Embryonic facial prominence (tissue), 1 donor: ENCODE measurements around the gene KDM8.
"Not testable (repeated sequence)": the region's sequence is repeated elsewhere in the genome, so short reads cannot be mapped to it uniquely, and the experiment has no call there.

Experiments used
- DNase-seq: peaks from one replicate; pipeline ENCODE4 v3.0.0-alpha.2; 2016; ENCODE audit errors: extremely low spot score

KDM8 gene

GRCh38 chr16:27191352-27191924, 11.9 kb upstream of the KDM8 start:
- no peak for DNase-seq

DNA sequence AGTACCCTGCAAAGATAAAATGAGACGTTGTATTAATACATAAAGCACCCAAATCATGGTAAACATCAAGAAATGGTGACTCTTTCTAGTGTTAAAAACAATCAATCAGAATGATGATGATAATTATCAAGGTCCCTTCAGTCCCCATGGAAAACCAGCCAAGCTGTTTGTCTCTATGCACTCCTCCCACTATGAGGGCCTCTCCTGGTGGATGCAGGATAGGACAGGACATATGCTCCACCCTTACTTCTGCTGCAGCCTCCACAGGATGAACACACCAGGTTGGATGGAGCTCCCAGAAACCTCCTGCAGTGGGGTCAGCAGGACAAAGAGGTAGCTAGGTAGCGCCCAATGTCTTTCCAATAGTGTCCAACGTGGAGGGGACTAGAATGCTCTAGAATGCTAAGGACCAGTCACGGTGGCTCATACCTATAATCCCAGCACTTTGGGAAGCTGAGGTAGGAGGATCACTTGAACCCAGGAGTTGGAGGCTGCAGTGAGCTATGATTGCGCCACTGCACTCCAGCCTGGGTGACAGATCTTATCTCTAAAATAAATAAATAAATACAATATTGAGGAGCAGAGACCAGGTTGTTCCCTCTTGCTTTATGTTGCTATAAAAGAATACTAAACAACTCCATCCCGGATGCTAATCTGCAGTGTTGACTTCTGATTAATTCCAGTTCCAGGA, 9.9 kb upstream of the KDM8 start:
- no peak for DNase-seq

GRCh38 chr16:27195076-27195741, 8.1 kb upstream of the KDM8 start:
- DNase-seq: no peak

GRCh38 chr16:27195941-27196595, 7.3 kb upstream of the KDM8 start:
- no peak for DNase-seq

DNA sequence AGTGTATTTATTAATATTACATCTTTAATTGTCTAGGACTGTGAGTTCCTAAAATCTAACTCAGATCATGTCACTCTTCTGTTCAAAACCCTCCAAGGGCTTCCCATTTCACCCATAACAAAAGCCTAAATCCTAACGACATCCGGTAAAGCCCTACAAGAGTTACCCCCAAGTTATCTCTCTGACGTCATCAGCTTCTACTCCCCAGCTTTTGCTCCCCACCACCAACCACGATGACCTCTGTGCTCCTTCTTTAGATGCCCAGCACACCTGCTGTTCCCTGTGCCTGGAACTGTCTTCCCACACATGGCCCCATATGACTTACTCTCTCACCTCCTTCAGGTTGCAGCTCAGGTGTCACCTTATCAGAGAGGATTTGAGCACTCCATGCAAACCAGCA, 6.3 kb upstream of the KDM8 start:
- no peak for DNase-seq

- no peak for DNase-seq
Observed at GRCh38 chr16:27198451-27199234, 4.7 kb upstream of the KDM8 start.

- DNase-seq: no peak
Observed at GRCh38 chr16:27199235-27199586, 4.1 kb upstream of the KDM8 start.

- no peak for DNase-seq
Observed at GRCh38 chr16:27199736-27200135, 3.6 kb upstream of the KDM8 start.

GRCh38 chr16:27200914-27201313, 2.4 kb upstream of the KDM8 start:
- DNase-seq: not testable (repeated sequence)

GRCh38 chr16:27202923-27203506, 311 bp upstream of the KDM8 start:
- peak; percentile 89 for DNase-seq

DNA sequence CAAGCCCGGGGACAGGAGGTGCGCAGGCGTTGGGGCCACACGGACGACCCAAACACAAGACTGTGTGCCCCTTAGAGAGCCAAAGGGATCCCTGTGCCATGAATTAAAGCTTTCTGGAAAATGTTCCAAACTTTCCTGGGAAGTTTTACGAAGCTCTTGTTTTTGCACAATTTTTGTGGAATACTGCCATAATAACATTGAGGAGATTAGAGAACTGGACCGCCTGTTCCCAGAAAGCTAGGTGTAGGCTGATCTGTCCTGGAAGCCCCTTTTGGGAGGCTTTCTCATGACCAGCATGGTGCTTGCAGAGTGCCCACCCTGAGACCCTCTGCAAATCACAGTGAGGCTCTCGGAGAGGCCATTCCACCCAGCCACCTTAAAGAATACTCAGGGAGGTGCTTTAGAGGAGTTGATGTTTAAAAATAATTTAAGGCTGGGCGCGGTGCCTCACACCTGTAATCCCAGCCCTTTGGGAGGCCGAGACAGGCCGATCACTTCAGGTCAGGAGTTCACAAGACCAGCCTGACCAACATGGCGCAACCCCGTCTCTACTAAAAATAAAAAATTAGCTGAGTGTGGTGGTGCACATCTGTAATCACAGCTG, 1.1 kb downstream of the KDM8 start:
- no peak for DNase-seq

DNA sequence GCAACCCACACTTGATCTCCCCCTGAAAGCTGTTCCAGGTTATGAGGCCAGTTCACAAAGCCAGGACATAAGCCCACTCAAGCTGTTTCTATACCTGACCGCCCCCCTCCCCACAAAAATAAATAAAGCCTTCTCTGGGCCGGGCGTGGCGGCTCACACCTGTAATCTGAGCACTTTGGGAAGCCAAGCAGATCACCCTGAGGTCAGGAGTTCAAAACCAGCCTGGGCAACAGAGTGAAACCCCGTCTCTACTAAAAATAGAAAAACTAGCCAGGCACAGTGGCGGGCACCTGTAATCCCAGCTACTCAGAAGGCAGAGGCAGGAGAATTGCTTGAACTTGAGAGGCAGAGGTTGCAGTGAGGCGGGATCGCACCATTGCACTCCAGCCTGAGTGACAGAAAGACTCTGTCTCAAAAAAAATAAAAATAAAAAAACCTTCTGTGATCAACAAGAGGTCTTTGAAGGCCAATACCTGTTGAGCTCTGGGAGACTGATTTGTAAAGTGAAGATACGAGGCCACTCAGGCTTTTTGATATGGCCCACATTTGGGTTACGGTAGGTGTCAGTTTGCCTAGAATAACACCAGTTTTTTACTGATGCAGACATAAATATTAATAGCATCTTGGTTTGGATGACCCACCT, 2.2 kb downstream of the KDM8 start:
- DNase-seq: no peak

- not testable (repeated sequence) for DNase-seq
Observed at GRCh38 chr16:27207121-27207520, 3.8 kb downstream of the KDM8 start.

- DNase-seq: no peak
Observed at GRCh38 chr16:27208081-27208680, 4.9 kb downstream of the KDM8 start.

DNA sequence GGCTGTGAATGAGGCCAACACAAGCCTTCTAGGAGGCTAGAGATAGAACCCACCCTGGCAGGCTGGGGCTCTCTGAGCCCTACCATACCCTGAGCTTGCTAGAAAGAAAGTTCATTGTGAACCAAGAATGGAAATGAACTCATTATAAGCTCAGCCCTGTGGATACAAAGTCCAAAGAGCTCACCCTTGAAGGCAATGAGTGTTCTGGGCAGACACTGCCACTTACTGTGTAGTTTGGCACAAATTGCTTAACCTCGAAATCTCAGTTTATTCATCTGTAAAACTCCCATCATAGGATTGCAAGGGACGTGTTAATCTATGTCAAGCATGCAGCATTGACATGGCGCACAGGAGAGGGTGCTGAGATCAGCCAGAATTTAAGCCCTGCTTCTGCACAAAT, 5.5 kb downstream of the KDM8 start:
- no peak for DNase-seq

- DNase-seq: no peak
Observed at GRCh38 chr16:27209591-27209990, 6.3 kb downstream of the KDM8 start.

- DNase-seq: no peak
Observed at GRCh38 chr16:27210174-27210573, 6.8 kb downstream of the KDM8 start.

- no peak for DNase-seq
Observed at GRCh38 chr16:27211026-27211425, 7.7 kb downstream of the KDM8 start.

- DNase-seq: no peak
Observed at GRCh38 chr16:27214084-27214961, 11.0 kb downstream of the KDM8 start.
